Adrenal gland (tissue), 5 donors: ENCODE measurements around the gene NR0B2.
A peak's percentile ranks its signal among the peaks of the same experiment; 100 is the strongest.

Source experiments
- CTCF ChIP-seq, 6 experiments: fragments of 450-650 bp in 4 of 6; fragments of 200-600 bp in 2 of 6; sonication (generic) in 1 of 6; IDR thresholded peaks; 1 replicate in 5 of 6; 2 replicates in 1 of 6; pipeline versions ENCODE4 v1.5.1 to v1.8.0; 2016 to 2021; ENCODE audit warnings: antibody characterized with exemption in 6 of 6, mild to moderate bottlenecking in 2 of 6, moderate library complexity in 1 of 6
- POLR2A ChIP-seq, 2 donors: fragments of 450-650 bp; IDR thresholded peaks; one replicate each; pipeline ENCODE4 v1.6.1; 2017; ENCODE audit warnings: antibody characterized with exemption in 2 of 2, mild to moderate bottlenecking in 2 of 2, moderate library complexity in 1 of 2
- donor health status: DM: no; HTN: no; CAD: no.

- TF ChIP-seq CTCF (IDR thresholded peaks at IDR 0.05) (peak in 3 of 6 experiments; percentile 8 to 17 (median 16)), POLR2A (IDR thresholded peaks at IDR 0.05) (no peak)
Measured at GRCh38 chr1:26959722-26960624, 46.2 kb upstream of the NR0B2 start, which contains the start of gene KDF1.
